Esophagus squamous epithelium (tissue), 5 donors: ENCODE results near the gene IL21R. TPM values are rescaled to one million over a fixed set of nuclear protein-coding genes. Genes with fewer than 3 reads are reported as not detected.

Experiments
- DNase-seq: peaks from one replicate; lab custom pipeline; 2025; lab: John Stamatoyannopoulos, UW
- H3K27ac ChIP-seq, 4 donors: fragments of 200-600 bp; sonication (generic); one replicate each; pipeline ENCODE4 v1.5.1; 2016 to 2019; ENCODE audit warnings: mild to moderate bottlenecking in 1 of 4
- H3K27me3 ChIP-seq, 4 donors: fragments of 200-600 bp; sonication (generic); 1 replicate in 3 of 4; 2 replicates in 1 of 4; pipeline versions ENCODE4 v1.5.1 to v1.6.0; 2017 to 2021; ENCODE audit warnings: antibody characterized with exemption in 1 of 4
- H3K36me3 ChIP-seq, 3 donors: fragments of 200-600 bp; sonication (generic); one replicate each; pipeline ENCODE4 v1.5.1; 2016 to 2019
- H3K4me1 ChIP-seq, 3 donors: fragments of 200-600 bp; sonication (generic); one replicate each; pipeline ENCODE4 v1.5.1; 2017 to 2019
- H3K4me3 ChIP-seq, 4 donors: fragments of 200-600 bp; sonication (generic); 1 replicate in 3 of 4; 2 replicates in 1 of 4; pipeline ENCODE4 v1.5.1; 2016 to 2019; ENCODE audit warnings: mild to moderate bottlenecking in 2 of 4, moderate library complexity in 1 of 4
- H3K9me3 ChIP-seq, 3 donors: fragments of 200-600 bp; sonication (generic); one replicate each; pipeline ENCODE4 v1.5.1; 2016 to 2019
- POLR2A ChIP-seq, 4 donors: fragments of 450-650 bp; IDR thresholded peaks; one replicate each; pipeline ENCODE4 v1.6.1; 2017; ENCODE audit warnings: antibody characterized with exemption in 4 of 4, mild to moderate bottlenecking in 4 of 4, moderate library complexity in 3 of 4
- WGBS, 2 donors: methylation state at CpG; one replicate each; pipeline ENCODE4 v1.1.5; 2018; 5-methylcytosine and 5-hydroxymethylcytosine counted together
- intact Hi-C: fragments of 100-400 bp; cut with DNase I; formaldehyde crosslinking; loops from one replicate; pipeline ENCODE4 v1.15.0; 2022
- total RNA-seq, 4 donors: library from RNA; depleted of rRNA; stranded (reverse); fragments of >200 nt; gene quantifications; one replicate each; pipeline ENCODE4 v1.1.0, GENCODE V29; 2016
- TF ChIP-seq, protein P1 (sequence below), 6 experiments: fragments of 450-650 bp in 4 of 6; fragments of 200-600 bp in 2 of 6; sonication (generic) in 2 of 6; IDR thresholded peaks; one replicate each; pipeline ENCODE4 v1.5.1; 2016 to 2019; ENCODE audit warnings: antibody characterized with exemption in 6 of 6, mild to moderate bottlenecking in 4 of 6, moderate library complexity in 4 of 6
- donor health status: DM: yes; HTN: yes; CAD: no.

IL21R gene
- total RNA-seq, 4 donors from 2014 or later = 0.23 to 1.2 (median 0.39) TPM

DNA sequence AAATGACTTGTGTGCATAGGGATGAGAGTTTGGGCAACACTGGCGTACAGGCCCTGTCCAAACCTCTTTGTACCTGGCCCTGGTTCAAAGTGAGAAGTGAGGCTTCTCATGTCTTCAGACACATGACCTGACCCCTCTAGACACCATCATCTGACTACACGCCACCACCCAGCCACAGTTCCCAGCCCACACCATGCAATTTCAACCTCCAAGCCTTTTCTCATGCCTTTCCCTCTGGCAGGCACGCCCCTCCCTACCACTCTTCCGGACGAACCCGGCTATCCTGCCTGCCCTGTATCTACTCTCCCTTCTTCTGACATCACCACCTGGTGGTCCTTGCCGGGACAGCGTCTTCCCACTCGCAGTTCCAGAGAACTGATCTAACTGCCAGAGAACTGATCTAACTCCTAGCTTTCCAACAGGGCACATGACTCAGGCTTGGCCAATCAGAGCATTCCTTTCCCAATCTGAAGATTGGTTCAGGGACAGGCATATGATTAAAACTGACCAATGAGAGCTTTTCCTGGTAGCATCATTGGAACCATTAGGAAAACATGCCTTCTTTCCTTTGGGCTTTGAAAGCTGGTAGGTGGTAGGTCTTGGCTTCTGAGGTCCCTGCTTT, 27.1 kb upstream of the IL21R start:
- no peak for DNase-seq
- Histone ChIP-seq H3K4me1 (peaks cover 0 to 10% (median 0%) of the 10 kb centered on the region in 3 donors), H3K9me3 (no peaks in the 10 kb centered on the region), H3K4me3 (peak overlapping the region in 2 of 4 donors; percentile 10 to 27), H3K36me3 (no peaks in the 10 kb centered on the region), H3K27ac (peak overlapping the region in 2 of 4 donors; percentile 31 to 50), H3K27me3 (no peaks in the 10 kb centered on the region)
- TF ChIP-seq, protein P1, sequence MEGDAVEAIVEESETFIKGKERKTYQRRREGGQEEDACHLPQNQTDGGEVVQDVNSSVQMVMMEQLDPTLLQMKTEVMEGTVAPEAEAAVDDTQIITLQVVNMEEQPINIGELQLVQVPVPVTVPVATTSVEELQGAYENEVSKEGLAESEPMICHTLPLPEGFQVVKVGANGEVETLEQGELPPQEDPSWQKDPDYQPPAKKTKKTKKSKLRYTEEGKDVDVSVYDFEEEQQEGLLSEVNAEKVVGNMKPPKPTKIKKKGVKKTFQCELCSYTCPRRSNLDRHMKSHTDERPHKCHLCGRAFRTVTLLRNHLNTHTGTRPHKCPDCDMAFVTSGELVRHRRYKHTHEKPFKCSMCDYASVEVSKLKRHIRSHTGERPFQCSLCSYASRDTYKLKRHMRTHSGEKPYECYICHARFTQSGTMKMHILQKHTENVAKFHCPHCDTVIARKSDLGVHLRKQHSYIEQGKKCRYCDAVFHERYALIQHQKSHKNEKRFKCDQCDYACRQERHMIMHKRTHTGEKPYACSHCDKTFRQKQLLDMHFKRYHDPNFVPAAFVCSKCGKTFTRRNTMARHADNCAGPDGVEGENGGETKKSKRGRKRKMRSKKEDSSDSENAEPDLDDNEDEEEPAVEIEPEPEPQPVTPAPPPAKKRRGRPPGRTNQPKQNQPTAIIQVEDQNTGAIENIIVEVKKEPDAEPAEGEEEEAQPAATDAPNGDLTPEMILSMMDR (IDR thresholded peaks at IDR 0.05) = peak in 4 of 6 experiments; percentile 24 to 60 (median 47)
- peak in 1 of 4 donors; percentile 19 for TF ChIP-seq POLR2A (IDR thresholded peaks at IDR 0.05)
- intact Hi-C loops = loop anchor here (5.0 kb wide), 1 partner anchor 72 kb away; no protein-coding TSS in a partner anchor
- WGBS, 2 donors = 21 to 23% methylated on average over 6 to 9 of the region's 9 CpGs

DNA sequence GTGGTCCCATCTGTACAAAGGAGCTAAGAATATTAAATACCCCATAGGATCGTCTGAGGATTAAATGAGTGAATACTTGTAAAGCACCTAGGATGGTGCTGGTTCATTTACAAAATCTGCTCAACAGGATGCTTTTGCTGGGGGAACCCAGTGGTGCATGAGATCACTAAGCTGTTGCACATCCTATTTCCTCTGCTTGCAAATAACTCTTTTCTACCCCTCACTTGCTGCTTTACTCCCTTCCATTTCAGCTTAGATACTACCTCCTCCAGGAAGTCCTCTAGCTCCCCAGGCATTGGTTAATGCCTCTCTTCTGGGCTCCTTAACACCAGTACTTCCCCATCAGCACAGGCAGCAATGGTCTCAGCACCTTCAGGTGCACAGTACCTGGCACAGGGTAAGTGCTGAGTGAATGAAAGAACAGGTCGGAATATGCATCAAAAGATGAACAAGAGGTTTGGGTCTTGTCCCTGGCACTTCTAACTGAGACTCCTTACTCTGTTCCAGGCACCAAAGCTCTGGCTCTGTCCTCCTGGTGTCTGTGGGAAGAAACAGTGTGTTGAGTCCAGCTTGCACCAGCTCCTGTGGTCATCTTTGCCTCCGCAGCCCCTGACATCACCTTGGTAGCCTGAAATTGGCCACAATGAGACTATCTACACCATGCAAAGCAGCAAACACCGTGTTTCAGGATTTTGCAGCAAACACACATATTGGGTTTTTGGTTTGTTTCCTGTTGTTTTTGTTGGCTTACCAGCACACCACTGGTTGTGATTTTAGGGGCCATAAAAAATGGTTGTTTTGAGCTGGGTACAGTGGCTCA, 24.1 kb upstream of the IL21R start:
- TF ChIP-seq POLR2A (IDR thresholded peaks at IDR 0.05) = no peak
- TF ChIP-seq, protein P1 (IDR thresholded peaks at IDR 0.05) = no peak
- intact Hi-C loops = loop anchor here (5.0 kb wide), 1 partner anchor 69 kb away; no protein-coding TSS in a partner anchor
- H3K4me1 ChIP-seq = peaks cover 0 to 10% (median 0%) of the 10 kb centered on the region in 3 donors
- no peaks in the 10 kb centered on the region for H3K9me3 ChIP-seq
- no peaks in the 10 kb centered on the region for H3K27me3 ChIP-seq
- no peak overlapping the region for H3K27ac ChIP-seq
- no peak for DNase-seq
- WGBS, 2 donors = 39 to 59% methylated on average over 3 to 4 of the region's 4 CpGs
- H3K36me3 ChIP-seq = no peaks in the 10 kb centered on the region
- H3K4me3 ChIP-seq = no peak overlapping the region

DNA sequence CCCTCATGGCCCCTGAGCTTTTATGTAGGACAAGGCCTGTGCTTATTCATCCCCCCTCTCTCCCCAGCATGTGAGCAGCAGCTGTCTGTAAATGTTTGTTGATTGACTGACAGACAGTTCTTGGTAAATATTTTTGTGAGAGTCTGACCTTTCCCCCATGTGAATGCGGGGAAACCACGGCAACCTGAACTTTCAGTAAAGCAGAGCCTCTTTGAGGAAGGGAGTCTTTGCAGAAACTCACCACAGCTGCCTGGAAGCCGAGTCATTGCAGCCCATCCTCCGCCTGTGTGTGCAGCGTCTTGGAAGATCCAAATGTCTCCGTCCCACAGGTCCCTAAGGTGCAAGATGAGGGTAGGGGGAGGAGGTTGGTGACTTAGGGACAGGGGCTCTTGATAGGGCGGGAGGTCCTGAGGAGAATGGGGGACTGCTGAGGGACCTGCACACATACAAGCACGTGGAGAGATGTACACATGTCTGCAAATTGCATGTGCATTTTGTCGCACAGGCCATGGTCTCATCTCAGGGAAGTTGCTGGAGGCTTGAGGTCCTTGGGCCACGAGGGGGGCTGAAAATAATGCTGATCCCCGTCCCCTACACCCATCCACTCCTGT, 23.0 kb upstream of the IL21R start:
- Histone ChIP-seq H3K27ac (no peak overlapping the region), H3K4me1 (peaks cover 0 to 10% (median 0%) of the 10 kb centered on the region in 3 donors), H3K36me3 (no peaks in the 10 kb centered on the region), H3K27me3 (no peaks in the 10 kb centered on the region), H3K4me3 (no peak overlapping the region), H3K9me3 (no peaks in the 10 kb centered on the region)
- intact Hi-C loops = loop anchor here (5.0 kb wide), 1 partner anchor 68 kb away; no protein-coding TSS in a partner anchor
- TF ChIP-seq, protein P1 (IDR thresholded peaks at IDR 0.05) = no peak
- DNase-seq = no peak
- 45 to 54% methylated on average over 9 to 10 of the region's 11 CpGs for WGBS, 2 donors

DNA sequence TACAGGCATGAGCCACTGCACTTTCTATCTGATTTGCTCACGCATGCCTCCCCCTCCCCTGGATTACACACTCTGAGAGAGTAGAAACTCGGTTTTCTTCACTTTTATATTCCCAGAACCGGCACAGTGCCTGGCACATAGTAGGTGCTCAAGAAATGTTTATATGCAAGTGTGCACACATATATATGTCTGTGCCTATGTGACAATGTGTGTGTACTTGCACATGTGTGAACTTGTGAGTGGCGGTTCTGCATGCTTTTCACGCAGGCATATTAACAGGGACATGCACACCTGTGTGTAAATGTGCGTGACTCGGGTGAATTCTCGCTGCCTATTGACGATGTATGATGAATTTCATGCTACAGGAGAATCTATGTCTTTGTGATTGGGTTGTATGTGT, 22.1 kb upstream of the IL21R start:
- Histone ChIP-seq H3K4me1 (peaks cover 0 to 4% (median 0%) of the 10 kb centered on the region in 3 donors), H3K27me3 (no peaks in the 10 kb centered on the region), H3K9me3 (no peaks in the 10 kb centered on the region), H3K36me3 (no peaks in the 10 kb centered on the region), H3K27ac (no peak overlapping the region), H3K4me3 (no peak overlapping the region)
- WGBS, 2 donors = 86 to 95% methylated on average over 9 of the region's 9 CpGs
- intact Hi-C loops = loop anchor here (5.0 kb wide), 1 partner anchor 67 kb away; no protein-coding TSS in a partner anchor
- TF ChIP-seq POLR2A (IDR thresholded peaks at IDR 0.05) = no peak
- TF ChIP-seq, protein P1 (IDR thresholded peaks at IDR 0.05) = no peak
- DNase-seq = no peak
